Stimulated activated CD4-positive, alpha-beta T cell treated with anti-CD3 and anti-CD28 coated beads, Interleukin-4, amount 100 ng/mL, for 24 hours (primary cell): Measurements from ENCODE around the gene MCMBP.
A peak's percentile ranks its signal among the peaks of the same experiment; 100 is the strongest.
"Not testable (repeated sequence)": the region's sequence is repeated elsewhere in the genome, so short reads cannot be mapped to it uniquely, and the experiment has no call there.

Source experiments
- DNase-seq: peaks from one replicate; pipeline ENCODE4 v3.0.0-alpha.2; 2020

The MCMBP gene

DNA sequence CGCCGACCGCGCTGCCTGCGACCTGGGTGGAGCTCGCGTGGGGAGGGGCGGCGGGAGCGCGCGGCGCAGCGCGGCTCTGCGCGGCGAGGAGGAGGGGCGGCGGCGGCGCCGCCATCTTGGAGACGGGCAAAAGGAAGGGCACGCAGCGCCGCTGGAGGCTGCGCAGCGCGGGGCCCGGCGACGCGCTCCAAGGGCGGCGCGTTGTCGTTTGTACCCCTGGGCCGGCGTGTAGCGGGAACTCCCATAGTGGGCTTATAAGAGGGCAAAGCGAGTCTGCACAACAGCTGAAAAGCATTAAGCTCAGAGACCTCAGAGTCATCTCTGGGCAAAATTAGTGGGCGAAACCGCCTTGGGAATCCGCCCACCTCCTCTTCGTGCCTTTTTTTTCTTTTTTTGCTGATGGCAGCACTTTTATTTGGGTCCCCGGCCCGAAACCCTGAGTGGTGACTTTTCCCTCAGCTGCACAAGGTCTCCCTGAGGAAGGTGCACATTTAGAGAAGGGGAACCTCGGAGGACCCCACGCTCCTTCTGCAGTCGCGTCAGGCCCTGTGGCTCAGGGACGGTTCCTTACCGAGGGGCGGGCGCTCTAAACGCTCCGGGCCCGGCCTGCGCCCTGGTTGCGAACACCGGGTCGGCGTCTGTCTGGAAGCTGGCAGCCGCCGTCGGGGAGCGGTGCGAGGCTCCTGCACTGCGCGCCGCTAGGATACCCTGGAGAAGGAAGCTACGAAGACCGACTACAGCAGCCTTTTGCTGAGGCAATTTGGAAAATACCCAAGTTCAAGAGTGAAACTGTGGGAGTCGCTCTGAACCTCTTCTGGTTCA lies 428 bp upstream of the MCMBP start:
- peak; percentile 88 for DNase-seq

DNA sequence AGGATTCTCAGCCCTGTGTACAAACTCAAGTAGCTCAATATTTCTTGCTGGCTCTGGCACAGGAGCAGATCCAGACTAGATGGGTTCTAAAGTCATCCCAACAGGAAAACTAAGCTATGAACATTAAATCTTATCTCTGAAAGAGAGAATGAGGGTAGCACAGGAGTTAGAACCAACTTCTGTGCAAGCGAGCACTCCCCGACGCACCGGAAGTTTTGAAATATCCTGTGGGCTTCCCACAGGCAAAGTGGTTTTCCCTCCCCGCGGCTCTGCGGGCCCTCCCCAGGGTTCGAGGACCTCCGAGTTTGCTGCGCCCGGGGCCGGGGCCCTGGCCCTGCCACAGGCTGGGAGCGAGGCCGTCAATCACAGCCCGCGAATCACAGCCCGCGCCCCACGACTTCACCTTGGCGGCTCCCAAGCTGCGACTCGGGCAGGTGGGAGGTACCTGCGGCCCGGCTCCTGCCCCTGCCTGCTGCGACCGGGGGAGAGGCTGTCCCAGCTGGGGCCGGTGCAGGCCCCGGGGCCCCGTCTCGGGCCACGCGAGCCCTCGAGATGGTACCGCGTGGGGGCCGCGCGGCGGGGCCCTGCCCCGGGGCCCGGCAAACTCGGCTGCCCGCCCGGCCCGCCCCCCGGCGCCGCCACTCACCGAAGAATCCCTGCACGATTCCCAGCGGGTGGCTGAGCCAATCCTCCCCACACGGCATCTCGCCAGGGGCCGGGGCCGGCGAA lies 598 bp downstream of the MCMBP start:
- DNase-seq, result peak; percentile 62

DNA sequence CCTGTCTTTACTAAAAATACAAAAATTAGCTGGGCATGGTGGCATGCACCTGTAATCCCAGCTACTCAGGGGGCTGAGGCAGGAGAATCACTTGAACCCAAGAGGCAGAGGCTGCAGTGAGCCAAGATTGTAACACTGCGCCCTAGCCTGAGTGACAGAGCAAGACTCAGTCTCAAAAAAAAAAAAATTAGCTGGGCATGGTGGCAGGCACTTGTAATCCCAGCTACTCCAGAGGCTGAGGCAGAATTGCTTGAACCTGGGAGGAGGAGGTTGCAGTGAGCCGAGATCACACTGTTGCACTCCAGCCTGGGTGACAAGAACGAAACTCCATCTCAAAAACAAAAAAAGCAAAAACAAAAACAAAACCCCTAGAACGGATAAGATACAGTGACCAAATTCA lies 3.2 kb downstream of the MCMBP start:
- not testable (repeated sequence) for DNase-seq

DNA sequence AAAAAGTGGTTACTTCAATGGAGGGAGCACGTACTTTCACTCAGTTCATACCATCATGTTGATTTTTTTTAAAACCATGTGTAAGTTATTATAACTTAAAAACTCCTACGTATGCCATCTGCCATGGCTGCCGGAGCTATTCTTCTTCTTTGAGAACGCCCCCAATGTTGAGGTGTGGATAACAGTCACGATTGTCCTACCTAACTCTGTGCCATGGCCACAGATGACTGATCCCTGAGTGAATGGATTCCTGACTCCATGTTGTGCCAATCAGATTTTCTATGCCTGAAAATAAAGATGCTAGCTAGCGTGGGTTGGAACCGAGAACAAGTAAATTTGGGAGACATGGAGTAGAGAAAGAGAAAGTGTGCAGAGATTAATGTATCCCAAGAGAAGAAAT lies 5.3 kb downstream of the MCMBP start:
- no peak for DNase-seq

DNA sequence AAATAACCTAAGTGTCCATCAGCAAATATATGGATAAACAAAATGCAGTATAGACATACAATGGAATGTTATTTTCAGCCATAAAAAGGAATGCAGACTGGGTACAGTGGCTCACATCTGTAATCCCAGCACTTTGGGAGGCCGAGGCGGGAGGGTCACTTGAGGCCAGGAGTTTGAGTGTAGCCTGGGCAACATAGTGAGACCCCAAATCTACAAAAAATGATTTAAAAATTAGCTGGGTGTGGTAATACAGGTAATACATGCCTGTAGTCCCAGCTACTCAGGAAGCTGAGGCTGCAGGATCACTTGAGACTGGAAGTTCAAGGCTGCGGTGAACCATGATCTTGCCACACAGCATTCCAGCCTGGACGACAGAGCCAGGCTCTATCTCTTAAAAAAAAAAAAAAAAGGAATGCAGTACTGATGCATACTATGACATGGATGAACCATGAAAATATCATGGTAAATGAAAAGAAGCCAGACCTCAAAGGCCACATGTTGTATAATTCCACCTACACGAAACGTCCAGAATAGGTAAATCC lies 6.9 kb downstream of the MCMBP start:
- DNase-seq, result no peak

DNA sequence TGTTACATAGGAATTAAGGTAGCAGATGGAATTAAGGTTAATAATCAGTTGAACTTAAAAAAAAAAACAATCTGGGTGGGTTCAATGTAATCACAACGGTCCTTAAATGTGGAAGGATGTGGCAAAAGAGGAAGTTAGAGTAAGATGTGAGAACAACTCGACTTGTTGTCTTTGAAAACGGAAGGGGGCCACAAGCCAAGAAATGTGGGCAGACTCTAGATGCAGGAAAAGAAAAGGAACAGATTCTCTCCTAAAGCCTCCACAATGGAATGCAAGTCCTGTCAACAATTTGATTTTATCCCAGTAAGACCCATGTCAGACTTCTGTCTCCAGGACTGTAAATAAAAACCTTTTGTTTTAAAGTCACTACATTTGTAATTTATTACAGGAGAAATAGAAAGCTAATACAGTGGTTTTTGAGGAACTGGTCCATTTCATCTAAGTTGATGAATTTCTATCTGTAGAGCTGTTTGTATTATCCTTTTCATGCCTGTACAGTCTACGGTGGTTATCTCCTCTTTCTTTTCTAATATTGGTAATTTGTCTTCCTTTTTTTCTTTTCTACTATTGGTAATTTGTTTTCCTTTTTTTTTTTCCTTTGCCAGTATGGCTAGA lies 8.6 kb downstream of the MCMBP start:
- no peak for DNase-seq

DNA sequence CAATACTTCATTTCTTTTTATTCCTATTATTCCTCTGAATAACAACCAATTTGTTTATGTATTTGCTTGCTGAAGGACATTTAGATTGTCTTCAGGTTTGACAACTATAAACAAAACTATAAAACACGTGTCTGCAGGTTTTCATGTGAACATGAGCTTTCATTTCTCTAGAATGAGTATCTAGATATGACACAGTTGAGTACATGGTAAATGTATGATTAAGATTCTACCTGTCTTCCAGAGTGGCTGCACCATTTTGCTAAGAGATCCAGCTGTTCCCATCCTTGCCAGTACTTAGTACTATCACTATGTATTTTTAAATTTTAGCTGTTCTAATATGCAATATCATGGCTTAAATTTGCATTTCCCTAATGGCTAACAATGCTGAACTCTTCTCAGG lies 10.1 kb downstream of the MCMBP start:
- DNase-seq, result no peak

DNA sequence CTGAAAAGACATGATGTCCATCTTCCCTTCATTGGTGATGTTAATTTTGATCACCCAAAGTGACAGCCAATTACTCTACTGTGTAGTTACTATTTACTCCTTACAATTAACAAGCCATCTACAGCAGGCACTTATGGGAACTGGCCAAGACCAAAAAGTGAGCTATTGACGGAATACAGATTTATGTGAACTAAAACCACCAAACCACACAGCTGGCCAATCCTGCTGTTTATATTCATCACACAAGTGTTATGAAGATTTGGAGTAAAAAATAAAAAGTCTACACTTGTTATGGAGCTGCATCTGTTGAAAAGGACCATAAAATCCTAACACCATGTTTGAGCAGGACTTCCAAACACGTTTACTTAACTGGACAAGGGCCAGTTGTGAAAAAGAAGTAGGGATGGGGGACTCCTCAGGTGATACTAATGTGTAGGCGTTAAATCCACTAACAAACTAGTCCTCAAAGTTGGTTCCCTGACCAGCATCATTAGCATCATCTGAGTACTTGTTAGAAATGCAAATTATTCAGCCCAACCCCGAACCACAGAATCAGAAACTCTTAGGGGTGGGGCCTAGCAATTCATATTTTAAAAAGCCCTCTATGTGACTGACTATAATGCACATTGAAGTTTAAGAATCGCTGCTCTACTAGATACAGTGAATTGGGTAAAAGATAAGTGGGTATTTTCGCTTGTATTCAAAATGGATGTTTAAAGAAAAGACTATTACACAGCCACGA lies 11.6 kb downstream of the MCMBP start:
- no peak for DNase-seq

DNA sequence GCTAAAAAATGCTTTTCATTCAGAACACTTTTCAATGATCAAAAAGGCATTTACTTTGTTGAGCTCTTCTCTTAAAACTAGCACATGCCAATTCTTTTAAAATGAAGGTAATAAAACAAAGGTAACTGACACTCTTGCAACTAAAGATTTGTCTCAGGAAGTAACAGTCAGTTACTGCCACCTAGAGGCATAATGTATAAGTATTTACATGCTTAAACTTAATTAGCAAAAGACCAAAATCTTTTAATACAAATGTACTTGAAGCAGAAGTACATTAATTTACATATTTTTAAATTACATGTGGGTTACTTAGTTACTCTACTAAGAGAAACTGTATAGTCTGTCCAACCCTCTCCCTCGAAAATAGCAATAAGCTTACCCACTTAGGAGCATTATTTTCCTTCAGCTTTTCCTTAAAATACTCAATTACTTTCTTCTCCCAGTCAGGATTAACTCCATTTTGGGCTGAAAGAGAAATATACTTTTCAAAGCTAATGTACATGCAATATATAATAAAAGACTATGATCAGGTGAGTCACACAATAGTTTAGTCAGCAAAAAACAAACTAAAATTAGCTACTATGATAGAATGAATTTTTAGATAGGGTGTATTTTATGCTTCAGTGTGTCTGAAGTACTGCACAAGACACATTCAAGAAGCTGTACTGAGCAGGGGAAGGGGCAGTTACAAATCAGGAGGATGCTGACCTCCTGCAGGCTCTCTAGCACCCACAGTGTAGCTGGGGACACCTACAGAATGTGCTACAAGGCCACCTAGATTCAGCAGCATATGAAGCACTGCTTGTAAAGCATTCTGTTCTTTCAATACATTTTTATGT lies 13.0 kb downstream of the MCMBP start:
- DNase-seq, result no peak

DNA sequence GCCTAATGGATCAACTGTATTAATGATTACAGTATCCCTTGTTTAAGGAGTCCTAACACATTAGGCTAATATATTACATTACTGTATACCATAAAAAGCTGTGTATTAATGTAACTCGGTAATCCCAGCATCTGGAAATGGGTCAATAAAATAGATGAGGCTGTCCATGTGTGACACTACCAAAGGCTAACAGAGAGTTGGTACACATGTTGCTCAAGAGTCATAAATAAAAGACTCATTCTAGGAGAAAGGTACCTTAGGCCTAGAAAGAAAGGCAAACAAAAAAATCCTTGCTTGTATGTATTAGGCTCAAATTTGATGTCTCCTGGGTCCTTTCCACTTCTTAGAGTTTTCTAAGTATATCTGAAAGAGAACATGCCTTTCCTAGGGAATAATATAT lies 14.6 kb downstream of the MCMBP start:
- no peak for DNase-seq

DNA sequence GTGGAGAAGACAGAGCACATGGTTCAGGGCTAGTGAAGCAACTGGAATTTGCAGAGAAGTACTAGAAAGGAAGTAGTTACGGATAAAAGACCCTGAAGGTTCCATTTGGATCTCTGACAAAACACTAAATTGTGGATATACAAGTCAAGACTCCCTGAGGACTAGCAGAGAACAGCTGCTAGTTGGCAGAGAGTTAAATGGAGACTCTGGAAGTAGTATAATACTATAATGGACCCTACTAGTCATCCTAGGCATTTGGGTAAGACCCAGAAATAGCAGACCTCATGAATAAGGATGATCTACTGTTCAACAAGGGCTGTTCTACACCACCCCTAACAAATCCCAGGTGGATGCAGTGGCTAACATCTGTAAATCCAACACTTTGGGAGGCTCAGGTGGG lies 19.1 kb downstream of the MCMBP start:
- DNase-seq, result no peak

DNA sequence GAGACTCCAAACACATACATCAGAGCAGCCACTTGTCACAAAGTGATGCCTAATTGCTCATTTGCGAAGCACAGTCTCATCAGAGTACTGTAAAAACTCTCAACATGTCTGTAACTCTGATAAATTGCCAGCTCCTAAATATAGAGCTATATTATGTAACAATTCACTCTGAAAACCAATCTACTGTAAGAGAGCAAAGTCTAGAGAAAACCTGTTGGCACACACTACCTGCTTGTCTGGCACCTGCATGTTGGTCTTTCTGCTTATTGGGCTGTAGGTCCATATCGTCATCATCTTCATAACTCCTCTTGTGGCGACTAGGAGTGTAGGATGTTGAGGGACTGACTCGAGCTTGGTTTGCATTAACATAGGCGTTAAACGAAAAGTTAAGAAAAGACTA lies 19.8 kb downstream of the MCMBP start:
- DNase-seq, result no peak

DNA sequence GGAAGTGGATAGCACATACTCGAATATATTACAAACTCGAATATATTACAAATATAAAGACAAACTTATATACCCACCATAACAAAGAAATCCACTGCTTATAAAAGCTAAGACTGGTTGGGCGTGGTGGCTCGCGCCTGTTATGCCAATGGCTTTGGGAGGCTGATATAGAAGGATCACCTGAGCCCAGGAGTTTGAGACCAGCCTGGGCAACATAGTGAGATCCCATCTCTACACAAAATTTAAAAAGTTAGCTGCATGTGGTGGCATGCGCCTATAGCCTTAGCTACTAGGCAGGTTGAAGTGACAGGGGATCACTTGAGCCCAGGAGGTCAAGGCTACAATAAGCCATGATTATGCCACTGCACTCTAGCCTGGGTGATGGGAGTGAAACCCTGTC lies 20.4 kb downstream of the MCMBP start:
- DNase-seq, result no peak

DNA sequence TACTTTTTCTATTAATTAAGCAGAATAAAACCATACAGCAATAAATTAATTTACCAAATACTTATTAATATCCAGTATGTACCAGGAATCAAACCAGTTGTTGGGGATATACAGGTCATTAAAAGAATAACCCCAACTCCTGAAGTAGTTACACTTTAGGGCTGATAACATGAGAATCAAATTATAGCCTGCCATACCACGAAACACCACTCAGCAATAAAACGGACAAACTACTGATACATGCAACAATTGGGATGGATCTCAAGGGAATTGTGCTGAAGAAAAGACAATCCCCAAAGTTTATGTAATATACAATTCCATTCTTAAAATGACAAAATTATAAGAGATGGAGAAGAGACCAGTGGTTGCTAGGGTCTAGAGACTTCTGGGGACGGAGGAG lies 22.7 kb downstream of the MCMBP start:
- no peak for DNase-seq

DNA sequence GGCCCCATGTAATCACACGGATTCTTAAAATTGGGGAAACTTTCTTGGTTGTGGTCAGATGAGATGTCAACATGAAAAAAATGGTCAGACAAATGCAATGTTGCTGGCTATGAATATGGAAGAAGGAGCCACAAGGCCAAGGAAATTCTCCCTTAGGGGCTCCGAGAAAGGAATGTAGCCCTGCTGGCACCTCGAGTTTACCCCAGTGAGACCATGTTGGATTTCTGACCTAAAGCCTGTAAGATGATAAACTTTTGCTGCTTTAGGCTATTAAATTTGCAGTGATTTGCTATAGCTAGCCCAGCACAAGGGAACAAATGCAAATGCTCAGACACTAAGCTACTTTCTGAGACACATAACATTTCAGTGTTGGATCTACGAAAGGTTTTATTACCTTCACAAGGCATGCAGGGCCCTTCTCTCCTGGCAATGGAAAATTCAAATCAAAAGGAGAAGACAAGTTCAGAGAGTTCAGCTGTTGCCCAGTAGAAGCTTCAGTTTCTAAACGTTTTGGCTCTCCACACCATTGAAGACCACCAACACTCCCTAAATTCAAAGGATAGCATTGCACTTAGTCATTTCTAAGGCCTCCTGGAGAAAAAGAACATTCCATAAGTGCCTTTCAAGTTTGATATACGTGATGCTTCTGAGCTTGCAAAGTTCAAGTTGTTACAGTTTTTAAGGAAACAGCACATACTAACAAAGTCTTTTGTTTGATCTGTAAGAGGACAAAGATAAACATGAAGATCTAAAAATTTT lies 23.4 kb downstream of the MCMBP start:
- no peak for DNase-seq

DNA sequence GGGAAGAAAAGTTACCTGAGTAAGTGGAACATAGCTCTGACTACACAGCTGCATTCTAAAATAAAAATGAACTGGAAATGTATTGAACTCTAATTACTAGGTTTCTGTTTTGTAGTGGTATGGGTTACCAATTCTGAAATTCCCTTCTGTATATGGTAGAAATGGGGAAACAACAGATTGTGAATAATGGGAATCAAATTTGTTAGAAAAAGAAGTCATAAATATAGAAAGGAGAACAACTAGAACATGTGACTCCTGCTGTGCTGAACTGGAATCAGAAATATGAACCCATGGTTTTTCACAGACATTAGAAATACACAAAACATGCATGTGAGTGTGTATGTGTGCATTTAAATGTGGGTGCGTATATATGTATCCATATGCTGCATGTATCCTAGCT lies 27.0 kb downstream of the MCMBP start:
- no peak for DNase-seq

DNA sequence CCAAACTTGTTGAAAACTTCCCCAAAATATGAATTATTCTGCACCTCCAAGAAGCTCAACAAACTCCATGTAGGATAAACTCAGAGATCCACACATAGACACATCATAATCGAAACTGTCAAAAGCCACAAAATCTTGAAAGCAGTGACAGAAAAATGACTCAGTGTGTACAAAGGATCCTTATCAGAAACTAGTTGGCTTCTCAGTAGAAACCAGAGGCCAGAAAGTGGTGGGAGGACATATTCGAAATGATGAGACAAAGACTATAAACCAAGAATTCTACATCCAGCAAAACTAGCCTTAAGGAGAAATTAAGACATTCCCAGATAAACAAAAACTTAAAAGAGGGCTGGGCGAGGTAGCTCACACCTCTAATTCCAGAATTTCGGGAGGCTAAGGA lies 38.5 kb downstream of the MCMBP start:
- DNase-seq, result peak; percentile 46

DNA sequence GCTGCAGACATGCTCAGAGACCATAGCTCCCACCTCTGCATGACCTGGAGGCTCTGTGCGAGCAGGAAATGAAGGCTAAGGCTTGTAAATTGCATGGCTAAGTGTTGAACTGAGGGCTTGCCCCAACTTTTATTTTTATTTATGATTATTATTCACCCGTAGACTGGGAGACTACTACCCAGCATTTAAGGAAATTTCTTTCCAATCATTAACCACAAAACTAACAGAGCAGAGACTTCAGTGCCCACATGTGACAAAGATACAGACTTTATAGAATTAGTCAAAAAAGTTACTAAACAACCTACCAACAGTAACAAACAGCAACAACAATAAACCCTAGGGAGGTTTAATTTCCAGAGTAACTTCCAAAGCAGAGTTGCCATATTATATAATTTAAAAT lies 39.7 kb downstream of the MCMBP start:
- no peak for DNase-seq

DNA sequence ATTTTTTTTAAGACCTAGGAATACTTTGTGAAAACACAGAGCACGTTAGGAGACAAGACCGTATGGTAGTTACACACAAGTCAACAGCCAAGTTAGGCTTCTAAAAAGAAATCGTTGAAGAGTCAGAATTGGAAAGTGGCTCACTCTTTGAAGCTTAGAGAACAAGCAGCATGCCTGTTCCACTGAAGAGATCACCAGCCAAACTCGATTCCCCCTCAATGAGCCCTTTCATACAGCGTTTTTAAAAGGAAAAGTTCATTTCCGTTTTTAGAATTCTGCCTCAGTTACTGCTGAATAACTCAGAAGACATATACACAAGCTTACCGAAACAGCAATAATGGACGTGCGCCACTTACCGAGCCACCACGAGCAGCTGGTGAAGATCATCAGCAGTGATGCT lies 41.0 kb downstream of the MCMBP start:
- no peak for DNase-seq

DNA sequence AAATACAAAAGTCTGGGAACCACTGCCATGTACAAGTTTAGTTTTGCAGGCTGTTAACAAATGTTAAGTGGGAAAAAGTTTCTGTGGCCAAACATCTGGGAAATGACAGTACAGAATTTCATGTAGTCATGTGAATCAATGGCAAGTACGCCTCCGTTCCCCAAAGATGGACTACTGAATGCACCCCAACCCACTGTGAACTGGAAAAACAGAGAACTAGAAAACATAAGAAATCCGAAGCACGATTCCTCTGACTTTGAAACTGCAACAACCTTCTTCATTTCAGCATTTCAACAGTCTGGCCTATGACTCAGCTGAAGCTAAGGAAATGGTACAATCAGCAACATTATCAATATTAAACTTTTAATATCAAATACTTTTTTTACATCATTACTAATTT lies 41.8 kb downstream of the MCMBP start:
- no peak for DNase-seq

DNA sequence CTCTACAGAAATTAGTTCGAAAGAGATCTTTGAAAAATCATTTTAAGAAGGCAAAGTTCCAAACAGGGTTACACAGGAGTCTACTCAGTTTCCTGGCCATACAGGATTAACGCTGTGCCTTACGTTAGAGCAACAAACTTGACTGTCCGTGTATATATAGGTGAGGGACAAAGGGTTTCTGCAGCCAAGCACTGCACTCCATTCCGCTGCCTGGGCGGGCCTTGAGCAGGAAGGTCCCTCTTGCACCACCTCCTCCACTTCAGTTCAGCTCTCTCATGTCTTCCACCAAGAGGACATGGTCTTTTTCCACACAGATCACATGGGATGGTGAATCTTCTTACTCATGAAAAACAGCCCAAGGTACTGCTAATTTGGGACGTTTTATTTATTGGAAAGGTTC lies 43.2 kb downstream of the MCMBP start:
- DNase-seq, result no peak
